GM10248 (cell line): ENCODE measurements around the gene GRIK1.

ENCODE experiments used
- CTCF ChIA-PET: fragments of 300-600 bp; sonication (Branson Sonifier 250); formaldehyde crosslinking; extraction: SDS; loops from one replicate; lab custom pipeline; 2021; ENCODE audit warnings: antibody characterized with exemption; lab: Yijun Ruan, JAX
- POLR2A ChIA-PET: fragments of 350-650 bp; sonication (Branson Sonifier 250); formaldehyde crosslinking; extraction: SDS; loops from one replicate; lab custom pipeline; 2020; ENCODE audit warnings: antibody characterized with exemption; lab: Yijun Ruan, JAX
- DNase-seq: peaks from one replicate; pipeline ENCODE4 v3.0.0; 2012; ENCODE audit errors: extremely low spot score
- CTCF ChIP-seq: IDR thresholded peaks from 2 replicates; pipeline ENCODE4 v1.5.1; 2012; ENCODE audit warnings: mild to moderate bottlenecking, low read depth; ENCODE audit errors: extremely low read depth, missing control alignments, control extremely low read depth

Gene GRIK1

GRCh38 chr21:29504751-29505321 is 435.0 kb downstream of the GRIK1 start:
- no peak for TF ChIP-seq CTCF
- no peak for DNase-seq
- ChIA-PET POLR2A (no interaction called here), CTCF (interaction anchor here (1.7 to 2.4 kb wide), 3 partner anchors 10 to 28 kb away, joined by 4 to 14 read pairs (median 4); no protein-coding TSS in a partner anchor)

DNA sequence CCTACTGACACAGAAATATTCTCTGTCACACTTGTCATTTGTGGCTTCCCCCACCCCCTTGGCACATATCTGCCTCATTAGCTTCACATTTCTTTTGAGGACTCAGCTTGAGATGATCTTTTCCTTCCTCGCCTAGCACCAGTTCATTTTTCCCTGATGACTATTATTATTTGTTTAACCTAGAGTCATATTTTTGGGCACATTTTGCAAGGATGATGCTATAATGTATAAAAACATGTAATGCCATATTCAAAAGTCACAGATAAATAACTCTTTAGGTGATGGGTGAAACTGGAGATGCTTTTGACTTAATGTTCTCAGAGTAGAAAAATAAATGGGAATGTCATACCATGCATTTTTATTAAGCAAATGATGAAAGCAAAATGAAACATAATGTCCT is 438.3 kb downstream of the GRIK1 start:
- ChIA-PET CTCF (no interaction called here), POLR2A (no interaction called here)
- no peak for TF ChIP-seq CTCF
- DNase-seq = no peak

GRCh38 chr21:29499734-29500343 is 440.0 kb downstream of the GRIK1 start:
- TF ChIP-seq CTCF = peak; percentile 33
- ChIA-PET POLR2A (no interaction called here), CTCF (interaction anchor here (0.8 to 1.3 kb wide), 4 partner anchors 10 to 350 kb away, joined by 3 to 4 read pairs (median 3); no protein-coding TSS in a partner anchor)
- no peak for DNase-seq

GRCh38 chr21:29499229-29499628 is 440.6 kb downstream of the GRIK1 start:
- DNase-seq = no peak
- no peak for TF ChIP-seq CTCF
- ChIA-PET POLR2A (no interaction called here), CTCF (interaction anchor here (0.8 kb wide), 1 partner anchor 13 kb away, joined by 3 read pairs; no protein-coding TSS in a partner anchor)

- ChIA-PET CTCF (interaction anchor here (1.4 kb wide), 1 partner anchor 353 kb away, joined by 3 read pairs; no protein-coding TSS in a partner anchor), POLR2A (no interaction called here)
- DNase-seq = no peak
- no peak for TF ChIP-seq CTCF
These were observed 443.5 kb downstream of the GRIK1 start for GRCh38 chr21:29496337-29496736.

- CTCF ChIA-PET = interaction anchor here (1.0 to 2.5 kb wide), 2 partner anchors 13 to 1670 kb away, joined by 3 to 11 read pairs; no protein-coding TSS in a partner anchor
- DNase-seq = no peak
- POLR2A ChIA-PET = no interaction called here
- TF ChIP-seq CTCF = no peak
These were observed 449.8 kb downstream of the GRIK1 start for GRCh38 chr21:29490016-29490415.
